ENCODE measurements around the gene MYO1A. TPM values are rescaled to one million over a fixed set of nuclear protein-coding genes. Genes with fewer than 3 reads are reported as not detected.

MYO1A gene
- total RNA-seq, 1 experiment from 2014 or later, result 0.26 TPM

DNA sequence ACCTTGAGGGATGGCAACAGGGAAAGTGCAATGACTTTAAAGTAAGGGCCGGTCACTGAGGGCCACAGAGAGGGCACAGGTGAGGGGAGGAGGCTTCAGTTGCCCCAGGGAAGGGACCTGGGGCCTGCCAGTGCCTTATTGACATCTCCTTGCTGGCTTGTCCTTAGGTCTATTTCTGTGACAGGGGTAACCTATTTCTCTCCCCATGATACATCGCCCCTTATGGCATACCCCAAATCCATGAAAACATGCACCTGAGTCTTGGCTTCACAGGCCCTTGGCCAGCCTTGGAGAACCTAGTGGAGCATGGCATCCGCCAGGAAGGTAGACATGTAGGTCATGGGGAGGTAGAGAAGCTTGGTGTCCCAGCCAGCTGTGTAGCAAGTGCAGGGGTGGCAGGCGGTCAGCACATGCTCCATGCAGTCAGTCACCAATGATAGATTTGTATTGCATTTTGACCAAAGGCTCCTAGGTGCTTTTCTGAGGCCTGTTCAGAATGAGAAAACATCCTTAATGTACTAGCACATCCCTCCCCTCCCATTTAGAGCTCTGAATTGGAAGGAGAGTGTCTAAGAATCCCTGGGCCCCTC lies 68.9 kb downstream of the MYO1A start:
- Histone ChIP-seq H3K9me3 (ENCODE audit: control insufficient read depth, low read depth, low read length) (no peaks in the 10 kb centered on the region), H2BK20ac (ENCODE audit: low read depth, low read length, poor library complexity, severe bottlenecking) (no peak overlapping the region), H4K5ac (ENCODE audit: insufficient read length, low read depth, low read length) (no peak overlapping the region), H3K9ac (ENCODE audit: extremely low read depth, insufficient read length, low read length) (no peak overlapping the region), H3K79me1 (ENCODE audit: insufficient read depth, low read depth, low read length, poor library complexity, severe bottlenecking) (no peaks in the 10 kb centered on the region), H2AK5ac (ENCODE audit: insufficient read length, low read length) (no peak overlapping the region), H3K18ac (ENCODE audit: insufficient read length, low read depth, low read length) (no peak overlapping the region), H3K14ac (ENCODE audit: insufficient read depth, low read length) (no peak overlapping the region), H3K79me2 (ENCODE audit: insufficient read depth, low read length) (no peaks in the 10 kb centered on the region), H4K8ac (replicated peaks; ENCODE audit: insufficient read length, low read depth, low read length) (no peak overlapping the region), H2BK5ac (ENCODE audit: insufficient read length, low read length) (no peak overlapping the region), H2AFZ (ENCODE audit: low read length) (no peak overlapping the region), H2BK120ac (ENCODE audit: low read depth, low read length, poor library complexity, severe bottlenecking) (no peak overlapping the region), H3T11ph (ENCODE audit: low read length) (no peak overlapping the region), H3K56ac (ENCODE audit: insufficient read length, low read depth, low read length) (no peak overlapping the region), H3K4me2 (ENCODE audit: insufficient read depth, insufficient read length, low read length) (no peak overlapping the region), H2BK15ac (ENCODE audit: low read depth, low read length) (no peak overlapping the region), H3K27ac (ENCODE audit: insufficient read length, low read depth, low read length) (no peak overlapping the region), H2BK12ac (ENCODE audit: insufficient read length, low read depth, low read length) (no peak overlapping the region), H4K20me1 (ENCODE audit: control insufficient read depth, insufficient read depth, insufficient read length) (no peaks in the 10 kb centered on the region), H3K4me1 (ENCODE audit: insufficient read depth, low read length) (no peaks in the 10 kb centered on the region), H4K91ac (ENCODE audit: insufficient read length, low read depth, low read length) (no peak overlapping the region), H3K23ac (ENCODE audit: insufficient read length, low read depth, low read length) (no peak overlapping the region), H3K23me2 (ENCODE audit: insufficient read length, low read depth, low read length, poor library complexity, severe bottlenecking) (no peaks in the 10 kb centered on the region), H3K4ac (ENCODE audit: low read depth, low read length) (no peak overlapping the region), H3K27me3 (ENCODE audit: insufficient read depth, low read length) (no peaks in the 10 kb centered on the region)
- H3K9me3 Mint-ChIP-seq, result peaks cover 3 to 4% of the 10 kb centered on the region in 2 experiments; a peak in 3 of 5 replicates
- no peaks in the 10 kb centered on the region for H3K4me1 Mint-ChIP-seq
- no peaks in the 10 kb centered on the region; the same call in 1 of the 2 replicates for H3K27me3 Mint-ChIP-seq (ENCODE audit: low read depth)
- DNase-seq, result no peak
- no peak overlapping the region for H3K27ac Mint-ChIP-seq
- H3K4me3 Mint-ChIP-seq, result no peak overlapping the region
- no CpG with 5 or more reads among the region's 4 CpGs for WGBS (ENCODE audit: extremely low coverage, insufficient read length, low lambda C conversion rate)
- TF ChIP-seq, protein P1, sequence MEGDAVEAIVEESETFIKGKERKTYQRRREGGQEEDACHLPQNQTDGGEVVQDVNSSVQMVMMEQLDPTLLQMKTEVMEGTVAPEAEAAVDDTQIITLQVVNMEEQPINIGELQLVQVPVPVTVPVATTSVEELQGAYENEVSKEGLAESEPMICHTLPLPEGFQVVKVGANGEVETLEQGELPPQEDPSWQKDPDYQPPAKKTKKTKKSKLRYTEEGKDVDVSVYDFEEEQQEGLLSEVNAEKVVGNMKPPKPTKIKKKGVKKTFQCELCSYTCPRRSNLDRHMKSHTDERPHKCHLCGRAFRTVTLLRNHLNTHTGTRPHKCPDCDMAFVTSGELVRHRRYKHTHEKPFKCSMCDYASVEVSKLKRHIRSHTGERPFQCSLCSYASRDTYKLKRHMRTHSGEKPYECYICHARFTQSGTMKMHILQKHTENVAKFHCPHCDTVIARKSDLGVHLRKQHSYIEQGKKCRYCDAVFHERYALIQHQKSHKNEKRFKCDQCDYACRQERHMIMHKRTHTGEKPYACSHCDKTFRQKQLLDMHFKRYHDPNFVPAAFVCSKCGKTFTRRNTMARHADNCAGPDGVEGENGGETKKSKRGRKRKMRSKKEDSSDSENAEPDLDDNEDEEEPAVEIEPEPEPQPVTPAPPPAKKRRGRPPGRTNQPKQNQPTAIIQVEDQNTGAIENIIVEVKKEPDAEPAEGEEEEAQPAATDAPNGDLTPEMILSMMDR (conservative IDR thresholded peaks at IDR 0.05), result no peak
- H3K36me3 Mint-ChIP-seq (ENCODE audit: insufficient read depth in 1 of 3, low read depth in 3 of 3), result peaks cover 0 to 4% (median 0%) of the 10 kb centered on the region in 3 experiments; a peak in 2 of 7 replicates

All from H9 (cell line).